H1 (cell line): Measurements from ENCODE around the gene ADRB2. TPM values are rescaled to one million over a fixed set of nuclear protein-coding genes. Genes with fewer than 3 reads are reported as not detected.
A peak's percentile ranks its signal among the peaks of the same experiment; 100 is the strongest.

Experiments used
- CTCF ChIA-PET: fragments of 300-600 bp; sonication (Branson Sonifier 250); formaldehyde crosslinking; loops from one replicate; lab custom pipeline; 2021; ENCODE audit not compliant: partially characterized antibody; lab: Charles Lee
- POLR2A ChIA-PET: fragments of 300-600 bp; sonication (Branson Sonifier 250); formaldehyde crosslinking; loops from one replicate; lab custom pipeline; 2021; ENCODE audit warnings: inconsistent platforms; ENCODE audit not compliant: partially characterized antibody; lab: Charles Lee
- DNase-seq, 2 experiments: peaks; one replicate each; pipeline versions ENCODE4 v3.0.0 to v3.0.0-alpha.2; 2010 to 2022; ENCODE audit warnings: low spot score in 2 of 2, low read depth in 1 of 2, mixed read lengths in 1 of 2
- FAIRE-seq: peaks from 2 replicates; lab custom pipeline; 2011; peaks lifted over from hg19 to GRCh38; lab: Jason Lieb, UNC
- H2AFZ ChIP-seq: 2 replicates; pipeline ENCODE4 v1.8.1; 2012; ENCODE audit warnings: low read length, inconsistent platforms
- H2AK5ac ChIP-seq: 2 replicates; pipeline ENCODE4 v1.6.1; 2013; ENCODE audit warnings: low read depth, low read length
- H2BK120ac ChIP-seq: replicated peaks from 2 replicates; pipeline ENCODE3; 2013; ENCODE audit warnings: low read depth, low read length, inconsistent platforms
- H2BK12ac ChIP-seq: 2 replicates; pipeline ENCODE4 v1.6.1; 2013; ENCODE audit warnings: low read depth, low read length
- H2BK15ac ChIP-seq: 2 replicates; pipeline ENCODE4 v1.6.1; 2013; ENCODE audit warnings: low read length
- H2BK20ac ChIP-seq: 2 replicates; pipeline ENCODE4 v1.6.1; 2013; ENCODE audit warnings: low read length
- H2BK5ac ChIP-seq: 2 replicates; pipeline ENCODE4 v1.6.1; 2013; ENCODE audit warnings: low read depth, low read length
- H3K14ac ChIP-seq: 2 replicates; pipeline ENCODE4 v1.6.1; 2013; ENCODE audit warnings: inconsistent platforms; ENCODE audit not compliant: insufficient read length
- H3K18ac ChIP-seq: 2 replicates; pipeline ENCODE4 v1.6.1; 2013; ENCODE audit warnings: low read length; ENCODE audit errors: extremely low read depth
- H3K23ac ChIP-seq: 2 replicates; pipeline ENCODE4 v1.6.1; 2013; ENCODE audit warnings: inconsistent platforms; ENCODE audit not compliant: insufficient read length
- H3K23me2 ChIP-seq: 2 replicates; pipeline ENCODE4 v1.6.1; 2013; ENCODE audit warnings: low read depth, low read length
- H3K27ac ChIP-seq: 2 replicates; pipeline ENCODE4 v1.6.1; 2011; ENCODE audit warnings: low read depth, low read length, inconsistent platforms
- H3K27me3 ChIP-seq, 4 experiments: replicated peaks in 1 of 4; 1 replicate in 1 of 4; 2 replicates in 3 of 4; pipeline versions ENCODE4 v1.6.1 to v1.8.1; 2011 to 2013; ENCODE audit warnings: low read length in 3 of 4, mild to moderate bottlenecking in 3 of 4, inconsistent platforms in 2 of 4, mixed read lengths in 2 of 4, moderate library complexity in 1 of 4; ENCODE audit not compliant: control insufficient read depth in 3 of 4, insufficient read depth in 3 of 4; ENCODE audit errors: extremely low read depth in 1 of 4
- H3K36me3 ChIP-seq, 4 experiments: 2 replicates each; pipeline versions ENCODE4 v1.6.1 to v1.8.1; 2011 to 2013; ENCODE audit warnings: mild to moderate bottlenecking in 4 of 4, low read length in 3 of 4, moderate library complexity in 2 of 4, control low read depth in 1 of 4, inconsistent platforms in 1 of 4; ENCODE audit not compliant: insufficient read depth in 4 of 4, control insufficient read depth in 2 of 4
- H3K4ac ChIP-seq: replicated peaks from 2 replicates; pipeline ENCODE3; 2013; ENCODE audit warnings: low read length, low read depth, mixed read lengths, inconsistent platforms; ENCODE audit not compliant: insufficient read length
- H3K4me1 ChIP-seq, 4 experiments: replicated peaks in 1 of 4; 1 replicate in 1 of 4; 2 replicates in 3 of 4; pipeline versions ENCODE4 v1.6.1 to v1.8.1; 2011 to 2013; ENCODE audit warnings: low read length in 3 of 4, inconsistent platforms in 2 of 4, mixed read lengths in 1 of 4; ENCODE audit not compliant: insufficient read depth in 4 of 4, control insufficient read depth in 3 of 4
- H3K4me2 ChIP-seq, 2 experiments: 2 replicates each; pipeline versions ENCODE4 v1.6.1 to v1.8.1; 2011 to 2013; ENCODE audit warnings: low read depth in 2 of 2, low read length in 2 of 2, control low read depth in 1 of 2, inconsistent platforms in 1 of 2, mild to moderate bottlenecking in 1 of 2; ENCODE audit not compliant: insufficient read depth in 1 of 2
- H3K4me3 ChIP-seq, 4 experiments: fragments of 200-600, 300-600 bp in 1 of 4; sonication (generic), shearing (Covaris generic), sonication (Bioruptor Twin) in 1 of 4; 2 replicates each; pipeline versions ENCODE4 v1.5.1 to v1.8.1; 2011 to 2016; ENCODE audit warnings: low read length in 4 of 4, low read depth in 3 of 4, control low read depth in 2 of 4, inconsistent platforms in 2 of 4, mild to moderate bottlenecking in 2 of 4, mixed read lengths in 1 of 4, moderate library complexity in 1 of 4; ENCODE audit not compliant: insufficient read depth in 2 of 4; ENCODE audit errors: extremely low read depth in 1 of 4
- H3K56ac ChIP-seq: replicated peaks from 2 replicates; pipeline ENCODE3; 2013; ENCODE audit warnings: low read depth, mild to moderate bottlenecking, mixed read lengths, low read length, inconsistent platforms; ENCODE audit not compliant: insufficient read length
- H3K79me1 ChIP-seq: 2 replicates; pipeline ENCODE4 v1.6.1; 2013; ENCODE audit warnings: low read depth, low read length, control low read depth
- H3K79me2 ChIP-seq, 2 experiments: 2 replicates each; pipeline versions ENCODE4 v1.6.1 to v1.8.1; 2012 to 2013; ENCODE audit warnings: low read length in 2 of 2, mild to moderate bottlenecking in 2 of 2, inconsistent platforms in 1 of 2; ENCODE audit not compliant: insufficient read depth in 2 of 2, control insufficient read depth in 1 of 2
- H3K9ac ChIP-seq, 4 experiments: replicated peaks in 1 of 4; 1 replicate in 1 of 4; 2 replicates in 3 of 4; pipeline versions ENCODE4 v1.6.1 to v1.8.1; 2011 to 2013; ENCODE audit warnings: low read depth in 3 of 4, low read length in 3 of 4, control low read depth in 2 of 4, mild to moderate bottlenecking in 2 of 4, moderate library complexity in 2 of 4, inconsistent platforms in 1 of 4; ENCODE audit errors: extremely low read depth in 1 of 4
- H3K9me3 ChIP-seq, 2 experiments: 2 replicates each; pipeline versions ENCODE4 v1.6.1 to v1.8.1; 2012 to 2013; ENCODE audit warnings: mild to moderate bottlenecking in 2 of 2, moderate library complexity in 2 of 2, control low read depth in 1 of 2, inconsistent platforms in 1 of 2, low read depth in 1 of 2, low read length in 1 of 2, mixed read lengths in 1 of 2; ENCODE audit not compliant: insufficient read depth in 2 of 2
- H4K20me1 ChIP-seq, 2 experiments: replicated peaks in 1 of 2; 2 replicates each; pipeline versions ENCODE3 to v1.8.1; 2011 to 2013; ENCODE audit warnings: inconsistent platforms in 2 of 2, low read length in 2 of 2, mild to moderate bottlenecking in 1 of 2; ENCODE audit not compliant: insufficient read depth in 2 of 2, control insufficient read depth in 1 of 2
- H4K5ac ChIP-seq: 2 replicates; pipeline ENCODE4 v1.6.1; 2013; ENCODE audit warnings: low read length, low read depth, mixed read lengths, inconsistent platforms; ENCODE audit not compliant: insufficient read length
- H4K8ac ChIP-seq: 2 replicates; pipeline ENCODE4 v1.8.0; 2013; ENCODE audit warnings: mild to moderate bottlenecking, moderate library complexity, low read length, inconsistent platforms; ENCODE audit not compliant: insufficient read depth; ENCODE audit errors: extremely low read depth
- H4K91ac ChIP-seq: replicated peaks from 2 replicates; pipeline ENCODE3; 2013; ENCODE audit warnings: low read length, mixed read lengths, inconsistent platforms; ENCODE audit not compliant: insufficient read length
- BCL11A ChIP-seq, 2 experiments: IDR thresholded peaks; one replicate each; pipeline ENCODE4 v1.6.1; 2011; ENCODE audit warnings: low read depth in 2 of 2, low read length in 2 of 2, mild to moderate bottlenecking in 2 of 2
- GABPA ChIP-seq: IDR thresholded peaks from 2 replicates; pipeline ENCODE4 v1.6.1; 2011; ENCODE audit warnings: mild to moderate bottlenecking, low read length, moderate library complexity, borderline replicate concordance; ENCODE audit not compliant: insufficient read depth
- HDAC6 ChIP-seq: IDR thresholded peaks from one replicate; pipeline ENCODE4 v1.7.1; 2012; ENCODE audit warnings: low read depth, mild to moderate bottlenecking, inconsistent platforms, low read length, moderate library complexity
- NRF1 ChIP-seq: IDR thresholded peaks from 2 replicates; pipeline ENCODE4 v1.6.1; 2011; ENCODE audit warnings: mild to moderate bottlenecking, low read depth, low read length, improper control_type of control experiment
- RFX5 ChIP-seq: IDR thresholded peaks from 2 replicates; pipeline ENCODE4 v1.6.1; 2011; ENCODE audit warnings: low read depth, low read length, improper control_type of control experiment, borderline replicate concordance
- WGBS, 2 experiments: shearing (Covaris generic) in 1 of 2; methylation state at CpG; one replicate each; pipeline versions ENCODE4 v1.1.6 to v1.1.7; 2013 to 2015; ENCODE audit warnings: low lambda C conversion rate in 2 of 2, mixed read lengths in 2 of 2, inconsistent platforms in 1 of 2, low coverage in 1 of 2, missing lambda C conversion rate in 1 of 2; ENCODE audit not compliant: insufficient replicate concordance in 2 of 2, insufficient coverage in 1 of 2, insufficient read length in 1 of 2; ENCODE audit errors: extremely low coverage in 1 of 2, missing lambda C conversion rate in 1 of 2; 5-methylcytosine and 5-hydroxymethylcytosine counted together
- polyA plus RNA-seq, 7 experiments: library from polyadenylated mRNA; depleted of rRNA in 3 of 7; stranded (reverse) in 5 of 7; unstranded in 2 of 7; fragments of >200 nt in 5 of 7; fragments of 200-250 nt in 2 of 7; gene quantifications; 1 replicate in 5 of 7; 2 replicates in 1 of 7; 4 replicates in 1 of 7; pipeline versions ENCODE4 v1.2.1 to v1.2.3, GENCODE V29; 2011 to 2013; ENCODE audit warnings: missing spikeins in 2 of 7, mixed read lengths in 2 of 7
- total RNA-seq: library from RNA; stranded (reverse); fragmentation: NEBNext Ultra II Directional; extraction: Animal tissue kit (Norgen Biotek cat#: 25700); gene quantifications from 2 replicates; pipeline ENCODE4 v1.2.1, GENCODE V29; 2021
- TF ChIP-seq, protein P1 (sequence below): IDR thresholded peaks from 2 replicates; pipeline ENCODE4 v1.6.1; 2012; ENCODE audit warnings: low read length, inconsistent platforms

The ADRB2 gene
- total and polyA plus RNA-seq, 2 of the 8 experiments (the other 6 are each of a cell fraction or from before 2014, with no cell fraction given) = 0.65 to 0.77 TPM

DNA sequence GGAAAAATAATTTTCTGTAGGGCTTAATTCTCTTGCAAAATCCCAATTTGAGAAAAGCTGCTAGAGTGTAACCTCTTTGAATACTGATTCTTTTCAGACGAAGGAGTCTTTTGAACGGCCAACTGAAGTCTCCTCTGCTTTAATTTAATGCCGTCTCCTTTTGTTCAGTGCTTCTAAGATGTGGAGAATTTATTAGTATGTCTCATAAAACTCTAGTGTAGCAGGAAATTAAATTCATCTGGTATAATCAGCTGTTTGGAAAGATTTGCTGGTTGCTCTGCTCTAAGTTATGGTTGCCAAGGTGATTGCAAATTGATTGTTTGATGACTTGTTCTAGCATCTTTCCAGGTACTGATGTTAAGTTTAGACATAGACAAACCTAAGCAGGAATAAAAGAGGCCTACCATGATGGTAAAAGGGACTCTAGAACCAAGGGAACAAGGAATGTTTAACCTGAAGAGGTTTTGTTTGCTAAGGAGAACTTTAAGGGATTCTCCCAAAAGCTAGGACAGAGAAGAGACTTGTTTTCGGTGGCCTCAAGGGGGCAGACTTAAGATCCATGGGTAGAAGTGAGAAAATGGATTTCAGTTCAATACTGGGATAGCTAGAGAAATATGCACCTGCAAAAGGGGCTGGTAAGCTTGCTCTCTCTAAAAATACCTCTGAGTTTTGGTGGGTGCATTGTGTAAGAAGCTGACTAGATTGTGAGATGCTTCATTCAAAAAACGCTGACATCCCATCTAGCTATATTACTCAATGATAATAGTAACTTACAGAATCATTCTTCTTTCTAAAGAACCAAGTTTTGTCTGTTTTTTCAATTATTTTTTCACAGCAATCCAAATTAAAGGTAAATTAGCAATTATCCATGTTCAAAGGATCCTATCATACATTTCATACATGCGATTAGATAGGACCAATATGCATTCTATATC, 5.7 kb upstream of the ADRB2 start:
- H3K23ac ChIP-seq = no peak overlapping the region
- H2BK20ac ChIP-seq = no peak overlapping the region
- H3K4me2 ChIP-seq = no peak overlapping the region
- H2BK120ac ChIP-seq = no peak overlapping the region
- peaks cover 0 to 1% (median 0%) of the 10 kb centered on the region in 4 experiments; a peak in 4 of 7 replicates for H3K4me1 ChIP-seq
- H3K56ac ChIP-seq = no peak overlapping the region
- POLR2A ChIA-PET = no interaction called here
- H2BK12ac ChIP-seq = no peak overlapping the region
- no peaks in the 10 kb centered on the region for H3K36me3 ChIP-seq
- H3K79me2 ChIP-seq = no peaks in the 10 kb centered on the region
- H2AK5ac ChIP-seq = no peak overlapping the region
- H3K23me2 ChIP-seq = peaks cover 2% of the 10 kb centered on the region
- 64% methylated on average over 6 of the region's 6 CpGs; no CpG with 5 or more reads in 1 of the 2 experiments for WGBS, 2 experiments
- no peak overlapping the region for H4K91ac ChIP-seq
- H3K9me3 ChIP-seq = no peaks in the 10 kb centered on the region
- FAIRE-seq (peak; percentile 79), DNase-seq (no peak)
- H3K4ac ChIP-seq = no peak overlapping the region
- no peak overlapping the region for H3K27ac ChIP-seq
- no peak overlapping the region for H4K5ac ChIP-seq
- H3K9ac ChIP-seq = no peak overlapping the region
- H3K27me3 ChIP-seq = peaks cover 0 to 5% (median under 1%) of the 10 kb centered on the region in 4 experiments; a peak in 4 of 7 replicates
- no peaks in the 10 kb centered on the region for H3K79me1 ChIP-seq
- H3K14ac ChIP-seq = no peak overlapping the region
- H4K20me1 ChIP-seq = no peaks in the 10 kb centered on the region
- no peak overlapping the region for H4K8ac ChIP-seq
- peak overlapping the region; percentile 70; the same call in 1 of the 2 replicates for H2AFZ ChIP-seq
- no peak overlapping the region for H2BK5ac ChIP-seq
- no peak overlapping the region for H3K4me3 ChIP-seq
- CTCF ChIA-PET = interaction anchor here (0.8 to 3.9 kb wide), 47 partner anchors 9 to 353 kb away, joined by 3 to 46 read pairs (median 4); no protein-coding TSS in a partner anchor
- no peak overlapping the region for H2BK15ac ChIP-seq
- no peak overlapping the region for H3K18ac ChIP-seq
- no peak for TF ChIP-seq BCL11A (IDR thresholded peaks at IDR 0.05; ENCODE audit: low read depth in 2 of 2, low read length in 2 of 2)
- no peak for TF ChIP-seq NRF1
- no peak for TF ChIP-seq RFX5
- TF ChIP-seq, protein P1, sequence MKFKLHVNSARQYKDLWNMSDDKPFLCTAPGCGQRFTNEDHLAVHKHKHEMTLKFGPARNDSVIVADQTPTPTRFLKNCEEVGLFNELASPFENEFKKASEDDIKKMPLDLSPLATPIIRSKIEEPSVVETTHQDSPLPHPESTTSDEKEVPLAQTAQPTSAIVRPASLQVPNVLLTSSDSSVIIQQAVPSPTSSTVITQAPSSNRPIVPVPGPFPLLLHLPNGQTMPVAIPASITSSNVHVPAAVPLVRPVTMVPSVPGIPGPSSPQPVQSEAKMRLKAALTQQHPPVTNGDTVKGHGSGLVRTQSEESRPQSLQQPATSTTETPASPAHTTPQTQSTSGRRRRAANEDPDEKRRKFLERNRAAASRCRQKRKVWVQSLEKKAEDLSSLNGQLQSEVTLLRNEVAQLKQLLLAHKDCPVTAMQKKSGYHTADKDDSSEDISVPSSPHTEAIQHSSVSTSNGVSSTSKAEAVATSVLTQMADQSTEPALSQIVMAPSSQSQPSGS = no peak
- no peak for TF ChIP-seq GABPA
- no peak for TF ChIP-seq HDAC6
